ENCODE measurements around the gene PHACTR3.

DNA sequence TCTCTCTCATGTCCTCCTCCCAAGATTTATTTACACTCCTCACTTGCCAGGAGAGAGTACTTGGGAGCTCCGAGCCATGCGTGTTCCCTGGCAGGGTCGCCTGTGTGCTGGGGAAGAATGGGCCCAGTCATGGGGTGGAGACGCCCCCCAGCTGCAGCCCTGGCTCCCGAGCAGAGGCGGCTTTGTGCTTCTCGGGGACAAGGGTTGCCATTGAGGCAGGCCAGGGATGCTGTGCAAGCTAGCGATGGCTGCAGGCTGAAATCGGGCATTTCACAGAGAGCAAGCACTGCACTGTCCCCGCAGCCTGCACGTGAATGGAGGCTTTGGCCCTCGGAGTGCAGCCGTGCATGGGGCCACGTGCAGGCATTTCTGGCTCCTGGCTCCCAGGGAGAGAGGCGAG lies 23.8 kb downstream of the PHACTR3 start:
- TF ChIP-seq POLR2A (IDR thresholded peaks at IDR 0.05) (no peak), CTCF (IDR thresholded peaks at IDR 0.05 in 8 of 11, conservative IDR thresholded peaks at IDR 0.05 in 3 of 11) (no peak), POLR2AphosphoS5 (IDR thresholded peaks at IDR 0.05) (no peak)

All from spleen (tissue), 7 donors.